Subcutaneous abdominal adipose tissue (tissue), 5 donors: ENCODE data around the gene SLC22A25.
"Not testable (repeated sequence)": the region's sequence is repeated elsewhere in the genome, so short reads cannot be mapped to it uniquely, and the experiment has no call there.

Experiments
- H3K27ac ChIP-seq: one replicate; pipeline ENCODE4 v1.7.0; 2013; ENCODE audit warnings: low read depth, mild to moderate bottlenecking, inconsistent platforms, low read length, moderate library complexity
- H3K27me3 ChIP-seq, 5 donors: one replicate each; pipeline ENCODE4 v1.7.0; 2013; ENCODE audit warnings: low read length in 5 of 5, inconsistent platforms in 1 of 5; ENCODE audit not compliant: control insufficient read depth in 5 of 5, insufficient read depth in 4 of 5
- H3K36me3 ChIP-seq, 5 donors: one replicate each; pipeline ENCODE4 v1.7.0; 2013; ENCODE audit warnings: low read length in 5 of 5; ENCODE audit not compliant: control insufficient read depth in 5 of 5, insufficient read depth in 5 of 5
- H3K4me1 ChIP-seq, 5 donors: one replicate each; pipeline ENCODE4 v1.7.0; 2013; ENCODE audit warnings: low read length in 5 of 5, mild to moderate bottlenecking in 3 of 5, moderate library complexity in 1 of 5; ENCODE audit not compliant: control insufficient read depth in 5 of 5, insufficient read depth in 5 of 5
- H3K4me3 ChIP-seq, 5 donors: one replicate each; pipeline ENCODE4 v1.7.0; 2013; ENCODE audit warnings: low read length in 5 of 5, low read depth in 1 of 5
- H3K9ac ChIP-seq, 5 donors: one replicate each; pipeline ENCODE4 v1.7.0; 2013; ENCODE audit warnings: low read length in 5 of 5, mild to moderate bottlenecking in 4 of 5, moderate library complexity in 3 of 5
- H3K9me3 ChIP-seq, 5 donors: one replicate each; pipeline ENCODE4 v1.7.0; 2013; ENCODE audit warnings: low read length in 5 of 5; ENCODE audit not compliant: control insufficient read depth in 5 of 5
- donor health status: healthy.
- donor health status: healthy.
- donor health status: healthy.
- donor health status: healthy.
- donor health status: healthy.

SLC22A25 gene

GRCh38 chr11:63237413-63237812 is 6.0 kb downstream of the SLC22A25 start:
- no peak overlapping the region for H3K27ac ChIP-seq
- H3K4me3 ChIP-seq: no peak overlapping the region
- peaks cover 0 to 19% (median 10%) of the 10 kb centered on the region in 5 donors for H3K4me1 ChIP-seq
- H3K27me3 ChIP-seq: no peaks in the 10 kb centered on the region
- no peaks in the 10 kb centered on the region for H3K9me3 ChIP-seq
- no peaks in the 10 kb centered on the region for H3K36me3 ChIP-seq
- no peak overlapping the region for H3K9ac ChIP-seq

DNA sequence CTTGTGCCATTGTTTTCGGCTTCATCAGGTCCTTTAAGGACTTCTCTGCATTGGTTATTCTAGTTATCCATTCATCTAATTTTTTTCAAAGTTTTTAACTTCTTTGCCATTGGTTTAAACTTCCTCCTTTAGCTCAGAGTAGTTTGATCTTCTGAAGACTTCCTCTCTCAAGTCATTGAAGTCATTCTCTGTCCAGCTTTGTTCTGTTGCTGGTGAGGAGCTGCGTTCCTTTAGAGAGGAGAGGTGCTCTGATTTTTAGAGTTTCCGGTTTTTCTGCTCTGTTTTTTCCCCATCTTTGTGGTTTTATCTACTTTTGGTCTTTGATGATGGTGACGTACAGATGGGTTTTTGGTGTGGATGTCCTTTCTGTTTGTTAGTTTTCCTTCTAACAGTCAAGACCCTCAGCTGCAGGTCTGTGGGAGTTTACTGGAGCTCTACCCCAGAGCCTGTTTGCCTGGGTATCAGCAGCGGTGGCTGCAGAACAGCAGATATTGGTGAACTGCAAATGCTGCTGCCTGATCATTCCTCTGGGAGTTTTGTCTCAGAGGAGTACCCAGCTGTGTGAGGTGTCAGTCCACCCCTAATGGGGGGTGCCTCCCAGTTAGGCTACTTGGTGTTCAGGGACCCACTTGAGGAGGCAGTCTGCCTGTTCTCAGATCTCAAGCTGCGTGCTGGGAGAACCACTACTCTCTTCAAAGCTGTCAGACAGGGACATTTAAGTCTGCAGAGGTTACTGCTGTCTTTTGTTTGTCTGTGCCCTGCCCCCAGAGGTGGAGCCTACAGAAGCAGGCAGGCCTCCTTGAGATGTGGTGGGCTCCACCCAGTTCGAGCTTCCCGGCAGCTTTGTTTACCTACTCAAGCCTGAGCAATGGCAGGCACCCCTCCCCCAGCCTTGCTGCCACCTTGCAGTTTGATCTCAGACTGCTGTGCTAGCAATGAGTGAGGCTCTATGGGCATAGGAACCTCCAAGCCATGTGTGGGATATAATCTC is 7.6 kb downstream of the SLC22A25 start:
- H3K4me1 ChIP-seq, H3K9me3 ChIP-seq, H3K4me3 ChIP-seq, H3K36me3 ChIP-seq, H3K27me3 ChIP-seq, H3K27ac ChIP-seq, H3K9ac ChIP-seq: not testable (repeated sequence)

DNA sequence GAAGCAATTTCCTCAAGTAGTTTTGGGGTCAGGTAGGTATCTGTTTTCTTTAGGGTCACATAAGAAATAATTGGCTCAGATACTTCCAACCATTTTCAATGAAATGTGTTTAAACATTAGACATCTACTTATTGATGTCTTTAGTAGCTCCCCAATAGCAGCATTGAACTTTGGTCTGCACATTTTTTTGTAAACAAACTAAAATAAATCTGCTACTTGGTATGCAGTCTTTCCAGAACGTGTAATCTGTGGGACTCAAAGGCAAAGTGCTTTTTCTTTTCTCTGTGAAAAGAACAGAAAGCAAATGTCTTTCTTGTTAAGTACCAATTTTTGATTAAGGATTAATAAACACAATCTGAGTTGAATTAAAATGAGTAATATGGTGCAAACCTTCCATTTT is 13.6 kb downstream of the SLC22A25 start:
- Histone ChIP-seq H3K9ac (no peak overlapping the region), H3K27me3 (no peaks in the 10 kb centered on the region), H3K36me3 (no peaks in the 10 kb centered on the region), H3K27ac (no peak overlapping the region), H3K9me3 (no peaks in the 10 kb centered on the region), H3K4me3 (no peak overlapping the region), H3K4me1 (peaks cover 0 to 6% (median 0%) of the 10 kb centered on the region in 5 donors)

DNA sequence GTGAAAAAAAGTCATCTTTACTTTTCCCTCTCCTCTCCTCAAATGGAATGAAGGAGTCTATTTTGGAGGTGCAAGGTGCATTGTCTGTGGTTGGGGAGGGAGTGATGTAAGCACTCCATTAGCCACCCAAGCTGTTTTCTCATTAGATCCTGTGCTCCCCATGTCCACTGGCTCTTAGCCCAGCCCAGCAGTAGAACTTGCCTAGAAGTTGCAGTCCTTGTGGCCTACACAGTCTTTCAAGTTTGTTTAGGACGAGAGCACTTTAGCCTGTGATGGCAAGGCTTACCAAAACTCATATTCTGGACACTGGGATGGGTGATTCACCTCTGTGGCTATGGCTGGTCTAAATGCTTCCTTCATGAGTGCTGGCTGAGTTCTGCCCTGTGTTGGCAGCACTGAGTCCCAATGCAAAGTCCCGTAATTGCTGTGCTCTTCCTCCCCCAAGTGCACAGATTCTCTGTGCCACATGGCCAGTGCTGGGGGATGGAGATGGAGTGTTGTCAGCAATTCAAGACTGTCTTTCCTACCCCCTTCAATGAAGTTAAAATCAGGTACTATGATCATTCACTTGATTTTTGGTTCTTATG is 15.8 kb downstream of the SLC22A25 start:
- Histone ChIP-seq H3K4me1 (peaks cover 0 to 6% (median 0%) of the 10 kb centered on the region in 5 donors), H3K27ac (no peak overlapping the region), H3K9me3 (no peaks in the 10 kb centered on the region), H3K9ac (no peak overlapping the region), H3K36me3 (no peaks in the 10 kb centered on the region), H3K27me3 (no peaks in the 10 kb centered on the region), H3K4me3 (no peak overlapping the region)

- Histone ChIP-seq H3K9me3 (no peaks in the 10 kb centered on the region), H3K36me3 (no peaks in the 10 kb centered on the region), H3K27ac (no peak overlapping the region), H3K4me3 (no peak overlapping the region), H3K4me1 (peaks cover 0 to 6% (median 0%) of the 10 kb centered on the region in 5 donors), H3K27me3 (no peaks in the 10 kb centered on the region), H3K9ac (no peak overlapping the region)
Observed at GRCh38 chr11:63226488-63227114, 16.8 kb downstream of the SLC22A25 start.

GRCh38 chr11:63214093-63214492 is 29.3 kb downstream of the SLC22A25 start:
- H3K27ac ChIP-seq: no peak overlapping the region
- no peaks in the 10 kb centered on the region for H3K27me3 ChIP-seq
- H3K36me3 ChIP-seq: no peaks in the 10 kb centered on the region
- no peak overlapping the region for H3K9ac ChIP-seq
- H3K4me3 ChIP-seq: no peak overlapping the region
- peaks cover 0 to 22% (median 13%) of the 10 kb centered on the region in 5 donors for H3K4me1 ChIP-seq
- no peaks in the 10 kb centered on the region for H3K9me3 ChIP-seq

GRCh38 chr11:63212742-63213141 is 30.7 kb downstream of the SLC22A25 start:
- Histone ChIP-seq H3K4me1 (peaks cover 0 to 22% (median 13%) of the 10 kb centered on the region in 5 donors), H3K36me3 (no peaks in the 10 kb centered on the region), H3K9ac (no peak overlapping the region), H3K27ac (no peak overlapping the region), H3K27me3 (no peaks in the 10 kb centered on the region), H3K4me3 (no peak overlapping the region), H3K9me3 (no peaks in the 10 kb centered on the region)

DNA sequence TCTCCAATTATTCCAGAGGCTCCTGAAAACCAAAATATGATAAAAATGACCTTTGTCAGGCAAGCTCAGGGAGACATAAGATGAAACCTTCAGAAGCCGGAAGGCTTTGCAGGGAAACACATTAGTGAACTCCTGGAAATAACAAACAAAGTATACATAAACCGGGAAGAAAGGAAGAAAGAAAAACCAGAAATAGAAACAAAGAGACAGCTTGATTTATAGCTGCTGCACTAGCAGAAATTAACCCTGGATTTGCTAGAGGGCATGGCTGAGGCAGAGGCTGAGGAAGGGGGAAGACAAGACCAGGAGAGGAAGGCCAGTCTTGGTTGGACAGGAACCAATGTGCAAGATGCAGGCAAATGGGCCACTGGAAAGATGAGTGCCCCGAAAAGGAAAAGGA is 33.3 kb downstream of the SLC22A25 start:
- H3K27ac ChIP-seq: no peak overlapping the region
- no peaks in the 10 kb centered on the region for H3K27me3 ChIP-seq
- no peaks in the 10 kb centered on the region for H3K36me3 ChIP-seq
- no peak overlapping the region for H3K4me3 ChIP-seq
- H3K9ac ChIP-seq: no peak overlapping the region
- H3K9me3 ChIP-seq: peaks cover 0 to 3% (median 0%) of the 10 kb centered on the region in 5 donors
- peaks cover 0 to 22% (median 13%) of the 10 kb centered on the region in 5 donors for H3K4me1 ChIP-seq
